PC-9 (cell line): ENCODE measurements around the gene RAB10. TPM values are rescaled to one million over a fixed set of nuclear protein-coding genes. Genes with fewer than 3 reads are reported as not detected.

ENCODE experiments used
- BruUV-seq: library from RNA; stranded (reverse); fragments of 400-500 nt; replicated peaks from 2 replicates; lab custom pipeline; 2021; lab: Mats Ljungman, UMichigan
- CTCF ChIA-PET: fragments of 300-600 bp; sonication (Branson Sonifier 250); formaldehyde crosslinking; loops from one replicate; lab custom pipeline; 2022; ENCODE audit warnings: antibody characterized with exemption; lab: Charles Lee
- POLR2A ChIA-PET: fragments of 300-600 bp; sonication (Branson Sonifier 250); formaldehyde crosslinking; loops from one replicate; lab custom pipeline; 2022; ENCODE audit warnings: antibody characterized with exemption; ENCODE audit not compliant: unreplicated experiment; lab: Charles Lee
- DNase-seq, 2 experiments: peaks; one replicate each; pipeline versions ENCODE4 v3.0.0 to v3.0.0-alpha.2; 2015 to 2022; ENCODE audit warnings: mixed read lengths in 1 of 2
- H2AFZ ChIP-seq: fragments of 200-600 bp; sonication (generic); 2 replicates; pipeline ENCODE4 v1.8.1; 2017; ENCODE audit warnings: antibody characterized with exemption
- H3F3A ChIP-seq: fragments of 200-600 bp; sonication (generic); 2 replicates; pipeline ENCODE4 v1.8.1; 2017; ENCODE audit warnings: antibody characterized with exemption, mild to moderate bottlenecking, low read depth; ENCODE audit not compliant: insufficient read depth
- H3K27ac ChIP-seq: fragments of 200-600 bp; sonication (generic); 2 replicates; pipeline ENCODE4 v1.6.1; 2016; ENCODE audit warnings: mixed run types
- H3K27me3 ChIP-seq: fragments of 200-600 bp; sonication (generic); 2 replicates; pipeline ENCODE4 v1.6.1; 2016; ENCODE audit warnings: low read depth, mixed run types; ENCODE audit not compliant: insufficient read depth
- H3K36me3 ChIP-seq: fragments of 200-600 bp; sonication (generic); 2 replicates; pipeline ENCODE4 v1.6.1; 2016; ENCODE audit warnings: low read depth, mixed run types
- H3K4me1 ChIP-seq: fragments of 200-600 bp; sonication (generic); replicated peaks from 2 replicates; pipeline ENCODE4 v1.6.1; 2016; ENCODE audit warnings: mixed run types; ENCODE audit not compliant: insufficient read depth
- H3K4me2 ChIP-seq: fragments of 200-600 bp; sonication (generic); 2 replicates; pipeline ENCODE4 v1.6.1; 2017; ENCODE audit warnings: mixed run types
- H3K4me3 ChIP-seq: fragments of 200-600 bp; sonication (generic); 2 replicates; pipeline ENCODE4 v1.6.1; 2016; ENCODE audit warnings: mixed run types
- H3K79me2 ChIP-seq: fragments of 200-600 bp; sonication (generic); 2 replicates; pipeline ENCODE4 v1.6.1; 2017; ENCODE audit warnings: low read depth, mixed run types
- H3K9me2 ChIP-seq: fragments of 200-600 bp; sonication (generic); 2 replicates; pipeline ENCODE4 v1.8.1; 2017; ENCODE audit warnings: mild to moderate bottlenecking; ENCODE audit not compliant: insufficient read depth
- H3K9me3 ChIP-seq: fragments of 200-600 bp; sonication (generic); 2 replicates; pipeline ENCODE4 v1.8.1; 2016; ENCODE audit warnings: low read depth; ENCODE audit not compliant: insufficient read depth
- H4K20me1 ChIP-seq: fragments of 200-600 bp; sonication (generic); 2 replicates; pipeline ENCODE4 v1.8.1; 2017; ENCODE audit not compliant: insufficient read depth
- EZH2 ChIP-seq: fragments of 200-600 bp; sonication (generic); IDR thresholded peaks from 2 replicates; pipeline ENCODE4 v1.8.0; 2017; ENCODE audit warnings: antibody characterized with exemption, low read depth
- intact Hi-C: fragments of 100-400 bp; cut with micrococcal nuclease; formaldehyde crosslinking; loops from one replicate; pipeline ENCODE4 v1.10.0; 2022; ENCODE audit not compliant: unreplicated experiment
- total RNA-seq: library from RNA; stranded (reverse); gene quantifications from 2 replicates; pipeline ENCODE4 v1.2.3, GENCODE V29; 2021
- TF ChIP-seq, protein P1 (sequence below): fragments of 200-600 bp; sonication (generic); conservative IDR thresholded peaks from 2 replicates; pipeline ENCODE4 v1.6.1; 2017; ENCODE audit warnings: mixed run types, antibody characterized with exemption, mild to moderate bottlenecking, moderate library complexity

Gene RAB10
- total RNA-seq, 1 experiment from 2014 or later, result 171 TPM

DNA sequence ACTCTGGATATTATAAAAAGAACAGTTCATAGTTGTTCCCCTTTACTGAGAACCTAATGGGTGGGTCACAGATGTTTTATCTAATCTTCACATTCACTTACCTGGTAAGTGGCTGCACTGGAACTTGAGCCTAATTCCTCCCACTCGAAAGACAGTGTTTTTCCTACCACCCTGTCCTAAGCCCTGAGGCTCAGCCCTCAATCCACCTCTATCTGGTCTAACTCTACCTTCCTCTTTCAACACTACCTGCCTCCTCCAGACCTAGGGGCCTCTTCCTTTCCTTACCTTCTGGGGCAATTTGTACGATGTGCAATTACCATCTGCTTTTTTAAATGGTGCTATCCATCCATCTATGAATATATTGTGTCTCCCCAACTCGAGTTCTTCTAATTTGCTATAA, 41.9 kb upstream of the RAB10 start:
- Histone ChIP-seq H2AFZ (no peak overlapping the region), H3K36me3 (no peaks in the 10 kb centered on the region), H3K4me2 (peak overlapping the region; percentile 61), H3K9me3 (no peaks in the 10 kb centered on the region), H4K20me1 (no peaks in the 10 kb centered on the region), H3K27me3 (no peaks in the 10 kb centered on the region), H3K4me1 (peaks cover 21% of the 10 kb centered on the region), H3K27ac (peak overlapping the region; percentile 50), H3K79me2 (no peaks in the 10 kb centered on the region), H3F3A (peaks cover 13% of the 10 kb centered on the region; the same call in 1 of the 2 replicates), H3K9me2 (no peaks in the 10 kb centered on the region), H3K4me3 (no peak overlapping the region)
- intact Hi-C loops, result loop anchor here (1.0 to 2.0 kb wide), 3 partner anchors 41 to 153 kb away; no protein-coding TSS in a partner anchor
- POLR2A ChIA-PET, result interaction anchor here (0.6 kb wide), 1 partner anchor 145 kb away, joined by 8 read pairs; no protein-coding TSS in a partner anchor
- no peak for TF ChIP-seq EZH2
- TF ChIP-seq, protein P1, sequence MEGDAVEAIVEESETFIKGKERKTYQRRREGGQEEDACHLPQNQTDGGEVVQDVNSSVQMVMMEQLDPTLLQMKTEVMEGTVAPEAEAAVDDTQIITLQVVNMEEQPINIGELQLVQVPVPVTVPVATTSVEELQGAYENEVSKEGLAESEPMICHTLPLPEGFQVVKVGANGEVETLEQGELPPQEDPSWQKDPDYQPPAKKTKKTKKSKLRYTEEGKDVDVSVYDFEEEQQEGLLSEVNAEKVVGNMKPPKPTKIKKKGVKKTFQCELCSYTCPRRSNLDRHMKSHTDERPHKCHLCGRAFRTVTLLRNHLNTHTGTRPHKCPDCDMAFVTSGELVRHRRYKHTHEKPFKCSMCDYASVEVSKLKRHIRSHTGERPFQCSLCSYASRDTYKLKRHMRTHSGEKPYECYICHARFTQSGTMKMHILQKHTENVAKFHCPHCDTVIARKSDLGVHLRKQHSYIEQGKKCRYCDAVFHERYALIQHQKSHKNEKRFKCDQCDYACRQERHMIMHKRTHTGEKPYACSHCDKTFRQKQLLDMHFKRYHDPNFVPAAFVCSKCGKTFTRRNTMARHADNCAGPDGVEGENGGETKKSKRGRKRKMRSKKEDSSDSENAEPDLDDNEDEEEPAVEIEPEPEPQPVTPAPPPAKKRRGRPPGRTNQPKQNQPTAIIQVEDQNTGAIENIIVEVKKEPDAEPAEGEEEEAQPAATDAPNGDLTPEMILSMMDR, result no peak
- CTCF ChIA-PET, result interaction anchor here (0.6 to 1.1 kb wide), 7 partner anchors 20 to 159 kb away, joined by 3 to 5 read pairs (median 4); no protein-coding TSS in a partner anchor
- no TSS peak for BruUV-seq
- no peak for DNase-seq

DNA sequence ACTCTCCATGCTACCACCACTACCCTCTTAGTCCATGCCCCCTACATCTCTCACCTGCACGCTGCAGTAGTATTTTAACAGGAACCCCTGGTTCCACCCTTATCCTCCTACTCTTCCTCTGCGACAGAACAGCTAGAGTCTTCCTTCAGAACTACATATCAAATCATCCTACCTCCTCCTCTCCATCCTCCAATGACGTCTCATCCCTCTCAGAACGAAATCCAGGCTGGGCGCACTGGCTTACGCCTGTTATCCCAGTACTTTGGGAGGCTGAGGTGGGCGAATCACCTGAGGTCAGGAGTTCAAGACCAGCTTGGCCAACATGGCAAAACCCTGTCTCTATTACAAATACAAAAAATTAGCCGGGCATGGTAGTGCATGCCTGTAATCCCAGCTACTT, 41.3 kb upstream of the RAB10 start:
- TF ChIP-seq, protein P1, result no peak
- no peak for TF ChIP-seq EZH2
- intact Hi-C loops, result no loop called here
- peak overlapping the region; percentile 61; the same call in 1 of the 2 replicates for H3K4me2 ChIP-seq
- ChIA-PET POLR2A (no interaction called here), CTCF (no interaction called here)
- no peaks in the 10 kb centered on the region for H3K9me2 ChIP-seq
- H3K9me3 ChIP-seq, result no peaks in the 10 kb centered on the region
- H3K27me3 ChIP-seq, result no peaks in the 10 kb centered on the region
- H2AFZ ChIP-seq, result no peak overlapping the region
- peak overlapping the region; percentile 50; the same call in 1 of the 2 replicates for H3K27ac ChIP-seq
- no peak overlapping the region for H3K4me3 ChIP-seq
- peaks cover 27% of the 10 kb centered on the region for H3K4me1 ChIP-seq
- peaks cover 19% of the 10 kb centered on the region; the same call in 1 of the 2 replicates for H3F3A ChIP-seq
- no TSS peak for BruUV-seq
- H3K36me3 ChIP-seq, result no peaks in the 10 kb centered on the region
- H3K79me2 ChIP-seq, result no peaks in the 10 kb centered on the region
- no peak for DNase-seq
- no peaks in the 10 kb centered on the region for H4K20me1 ChIP-seq

DNA sequence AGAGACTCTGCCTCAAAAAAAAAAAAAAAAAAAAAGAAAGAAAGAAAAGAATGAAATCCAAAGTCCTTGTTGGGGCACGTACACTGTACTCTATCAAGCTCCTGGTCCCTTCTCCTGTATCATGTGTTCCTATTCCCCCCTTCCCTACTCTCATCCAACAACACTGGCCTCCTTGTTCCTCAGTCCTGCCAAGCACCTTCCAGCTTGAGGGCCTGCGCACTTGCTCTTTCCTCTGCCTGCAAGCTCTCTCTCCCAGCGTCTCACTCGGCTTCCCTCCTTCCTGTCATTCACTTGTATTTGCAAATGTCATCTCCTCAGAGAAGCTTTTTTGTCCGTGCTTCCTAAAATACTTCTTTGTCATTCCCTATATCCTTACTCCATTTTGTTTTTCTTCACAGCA, 40.8 kb upstream of the RAB10 start:
- no peaks in the 10 kb centered on the region for H3K27me3 ChIP-seq
- H3K4me1 ChIP-seq, result peaks cover 29% of the 10 kb centered on the region
- no peaks in the 10 kb centered on the region for H3K79me2 ChIP-seq
- ChIA-PET POLR2A (no interaction called here), CTCF (no interaction called here)
- TF ChIP-seq, protein P1, result no peak
- TF ChIP-seq EZH2, result no peak
- intact Hi-C loops, result no loop called here
- H2AFZ ChIP-seq, result no peak overlapping the region
- BruUV-seq, result no TSS peak
- H4K20me1 ChIP-seq, result no peaks in the 10 kb centered on the region
- H3K9me3 ChIP-seq, result no peaks in the 10 kb centered on the region
- DNase-seq, result no peak
- peaks cover 19% of the 10 kb centered on the region; the same call in 1 of the 2 replicates for H3F3A ChIP-seq
- no peak overlapping the region for H3K4me2 ChIP-seq
- H3K9me2 ChIP-seq, result no peaks in the 10 kb centered on the region
- H3K36me3 ChIP-seq, result no peaks in the 10 kb centered on the region
- no peak overlapping the region for H3K27ac ChIP-seq
- H3K4me3 ChIP-seq, result no peak overlapping the region
